ENCODE results near the gene TSHZ2. TPM values are rescaled to one million over a fixed set of nuclear protein-coding genes. Genes with fewer than 3 reads are reported as not detected.
A peak's percentile ranks its signal among the peaks of the same experiment; 100 is the strongest.

TSHZ2 gene
- total and polyA plus RNA-seq, 9 of the 15 experiments (the other 6 are each of a cell fraction or from before 2014, with no cell fraction given): 0.03 to 0.20 (median 0.05) TPM; not detected in 4

- Histone ChIP-seq H4K20me1 (replicated peaks; ENCODE audit: control insufficient read depth, insufficient read depth, low read length) (no peaks in the 10 kb centered on the region), H3K4me1 (replicated peaks in 1 of 2; ENCODE audit: control insufficient read depth in 2 of 2, insufficient read depth in 2 of 2, low read length in 2 of 2) (no peaks in the 10 kb centered on the region), H3K4me3 (no peak overlapping the region), H3K4me2 (ENCODE audit: insufficient read depth, low read length) (no peak overlapping the region), H2AFZ (ENCODE audit: low read depth, low read length) (no peak overlapping the region), H3K9me1 (ENCODE audit: control insufficient read depth, insufficient read depth, low read length) (no peaks in the 10 kb centered on the region), H3K79me2 (ENCODE audit: control insufficient read depth, insufficient read depth, low read length) (no peaks in the 10 kb centered on the region), H3K27me3 (ENCODE audit: control insufficient read depth in 2 of 2, insufficient read depth in 2 of 2, low read length in 2 of 2) (peaks cover 21 to 26% of the 10 kb centered on the region in 2 experiments), H3K36me3 (ENCODE audit: control insufficient read depth, insufficient read depth, low read length) (no peaks in the 10 kb centered on the region), H3K9ac (ENCODE audit: insufficient read depth in 1 of 2, low read depth in 2 of 2, low read length in 2 of 2) (no peak overlapping the region), H3K9me3 (replicated peaks; ENCODE audit: control insufficient read depth, insufficient read depth, low read depth, low read length) (no peaks in the 10 kb centered on the region), H3K27ac (ENCODE audit: extremely low read depth, low read depth, low read length) (no peak overlapping the region)
- no TSS peak for BruUV-seq (replicated peaks)
- POLR2A ChIA-PET: no interaction called here
- no peak for ATAC-seq
- TF ChIP-seq REST (IDR thresholded peaks at IDR 0.05; ENCODE audit: borderline replicate concordance) (peak; percentile 16; the same call in 1 of the 2 replicates), REST (CRISPR knock-in tag; IDR thresholded peaks at IDR 0.05; ENCODE audit: low read depth) (no peak), SNRNP70 (optimal IDR thresholded peaks at IDR 0.05; ENCODE audit: low read depth, low read length) (no peak), SMAD4 (CRISPR knock-in tag; conservative IDR thresholded peaks at IDR 0.05) (no peak), CEBPB (tag; IDR thresholded peaks at IDR 0.05) (peak; percentile 66; the same call in 1 of the 2 replicates), RAD21 (CRISPR knock-in tag; conservative IDR thresholded peaks at IDR 0.05 in 1 of 2, IDR thresholded peaks at IDR 0.05 in 1 of 2) (0 out of 4 replicates have a peak, but pooled peaks of 1 of the 2 experiments have one; percentile 2)
- in situ Hi-C loops (cut with MboI): no loop called here
- intact Hi-C loops (cut with micrococcal nuclease): no loop called here
- FAIRE-seq: no peak
- CTCF ChIA-PET (ENCODE audit: low intra/inter-chr PET ratio): no interaction called here
- 8% methylated on average over 5 of the region's 5 CpGs for WGBS (ENCODE audit: insufficient coverage, low coverage, missing lambda C conversion rate)
- no peak for DNase-seq (ENCODE audit: extremely low read depth in 1 of 4, low spot score in 3 of 4)
Measured at GRCh38 chr20:53274365-53274764, 302.2 kb downstream of the TSHZ2 start.
